Adrenal gland (tissue), 5 donors: ENCODE measurements around the gene GATA5.

ENCODE experiments used
- POLR2A ChIP-seq, 2 donors: fragments of 450-650 bp; IDR thresholded peaks; one replicate each; pipeline ENCODE4 v1.6.1; 2017; ENCODE audit warnings: antibody characterized with exemption in 2 of 2, mild to moderate bottlenecking in 2 of 2, moderate library complexity in 1 of 2
- TF ChIP-seq, protein P1 (sequence below), 6 experiments: fragments of 450-650 bp in 4 of 6; fragments of 200-600 bp in 2 of 6; sonication (generic) in 1 of 6; IDR thresholded peaks; 1 replicate in 5 of 6; 2 replicates in 1 of 6; pipeline versions ENCODE4 v1.5.1 to v1.8.0; 2016 to 2021; ENCODE audit warnings: antibody characterized with exemption in 6 of 6, mild to moderate bottlenecking in 2 of 6, moderate library complexity in 1 of 6
- donor health status: DM: no; HTN: no; CAD: no.

DNA sequence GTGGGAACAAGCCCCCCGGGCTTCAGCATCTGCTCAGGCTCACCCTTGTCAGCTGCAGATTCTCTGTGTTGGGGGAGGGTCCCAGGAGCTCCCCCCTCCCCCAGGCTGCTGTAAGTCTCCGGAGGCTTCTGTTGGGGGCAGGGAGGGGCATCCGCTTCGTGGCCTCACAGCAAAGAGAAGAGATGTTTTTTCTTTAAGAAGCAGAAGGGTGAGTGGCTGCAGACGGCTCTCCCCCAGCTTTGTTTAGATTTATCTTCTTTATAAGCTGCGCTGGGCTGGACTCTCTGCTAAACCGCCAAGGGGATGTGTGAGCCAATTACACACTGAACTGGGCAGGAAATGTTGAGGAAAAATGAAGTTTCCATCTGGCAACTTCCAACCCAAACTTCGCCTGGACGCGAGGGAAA lies 48.7 kb upstream of the GATA5 start:
- TF ChIP-seq, protein P1, sequence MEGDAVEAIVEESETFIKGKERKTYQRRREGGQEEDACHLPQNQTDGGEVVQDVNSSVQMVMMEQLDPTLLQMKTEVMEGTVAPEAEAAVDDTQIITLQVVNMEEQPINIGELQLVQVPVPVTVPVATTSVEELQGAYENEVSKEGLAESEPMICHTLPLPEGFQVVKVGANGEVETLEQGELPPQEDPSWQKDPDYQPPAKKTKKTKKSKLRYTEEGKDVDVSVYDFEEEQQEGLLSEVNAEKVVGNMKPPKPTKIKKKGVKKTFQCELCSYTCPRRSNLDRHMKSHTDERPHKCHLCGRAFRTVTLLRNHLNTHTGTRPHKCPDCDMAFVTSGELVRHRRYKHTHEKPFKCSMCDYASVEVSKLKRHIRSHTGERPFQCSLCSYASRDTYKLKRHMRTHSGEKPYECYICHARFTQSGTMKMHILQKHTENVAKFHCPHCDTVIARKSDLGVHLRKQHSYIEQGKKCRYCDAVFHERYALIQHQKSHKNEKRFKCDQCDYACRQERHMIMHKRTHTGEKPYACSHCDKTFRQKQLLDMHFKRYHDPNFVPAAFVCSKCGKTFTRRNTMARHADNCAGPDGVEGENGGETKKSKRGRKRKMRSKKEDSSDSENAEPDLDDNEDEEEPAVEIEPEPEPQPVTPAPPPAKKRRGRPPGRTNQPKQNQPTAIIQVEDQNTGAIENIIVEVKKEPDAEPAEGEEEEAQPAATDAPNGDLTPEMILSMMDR (IDR thresholded peaks at IDR 0.05), result no peak
- no peak for TF ChIP-seq POLR2A (IDR thresholded peaks at IDR 0.05)
